ENCODE measurements around the gene BCL3.

GRCh38 chr19:44728178-44728577 is 20.3 kb upstream of the BCL3 start:
- TF ChIP-seq RFX5 (IDR thresholded peaks at IDR 0.05; ENCODE audit: low read length) (no peak), CTCF (IDR thresholded peaks at IDR 0.05) (no peak), MAX (IDR thresholded peaks at IDR 0.05; ENCODE audit: low read depth) (no peak), POLR2AphosphoS5 (IDR thresholded peaks at IDR 0.05; ENCODE audit: low read depth, low read length) (no peak), EP300 (IDR thresholded peaks at IDR 0.05; ENCODE audit: borderline replicate concordance in 1 of 2, low read depth in 1 of 2, low read length in 1 of 2) (no peak), RXRA (IDR thresholded peaks at IDR 0.05; ENCODE audit: borderline replicate concordance, low read depth) (no peak), NRF1 (IDR thresholded peaks at IDR 0.05; ENCODE audit: low read depth, low read length) (no peak), CHD2 (IDR thresholded peaks at IDR 0.05; ENCODE audit: low read length, partially characterized antibody) (no peak), TEAD4 (IDR thresholded peaks at IDR 0.05; ENCODE audit: borderline replicate concordance, insufficient read depth) (no peak), TAF1 (IDR thresholded peaks at IDR 0.05; ENCODE audit: borderline replicate concordance, low read depth, low read length) (no peak), MXI1 (IDR thresholded peaks at IDR 0.05; ENCODE audit: low read depth, low read length) (no peak)

Data from SK-N-SH (cell line).